Fibroblast of lung (primary cell): ENCODE data around the gene ZNF740. TPM values are rescaled to one million over a fixed set of nuclear protein-coding genes. Genes with fewer than 3 reads are reported as not detected.

Experiments used
- DNase-seq, 2 donors: peaks; one replicate each; pipeline versions ENCODE4 v3.0.0 to v3.0.0-alpha.2; 2010; ENCODE audit warnings: low read depth in 2 of 2
- H2AFZ ChIP-seq: 2 replicates; pipeline ENCODE4 v1.5.1; 2012; ENCODE audit warnings: low read length, control low read depth, inconsistent platforms
- H3K27ac ChIP-seq: 2 replicates; pipeline ENCODE4 v1.5.1; 2011; ENCODE audit warnings: low read length, control low read depth; ENCODE audit not compliant: insufficient read depth
- H3K27me3 ChIP-seq: 2 replicates; pipeline ENCODE4 v1.5.1; 2011; ENCODE audit warnings: mild to moderate bottlenecking, low read length; ENCODE audit not compliant: control insufficient read depth, insufficient read depth
- H3K36me3 ChIP-seq: 2 replicates; pipeline ENCODE4 v1.5.1; 2011; ENCODE audit warnings: low read length; ENCODE audit not compliant: control insufficient read depth, insufficient read depth
- H3K4me1 ChIP-seq: 2 replicates; pipeline ENCODE4 v1.5.1; 2011; ENCODE audit warnings: low read length; ENCODE audit not compliant: control insufficient read depth, insufficient read depth; ENCODE audit errors: extremely low read depth
- H3K4me2 ChIP-seq: 2 replicates; pipeline ENCODE4 v1.5.1; 2011; ENCODE audit warnings: low read length, control low read depth; ENCODE audit not compliant: insufficient read depth; ENCODE audit errors: extremely low read depth
- H3K4me3 ChIP-seq, 4 experiments: fragments of 200-600 bp in 1 of 4; sonication (generic) in 1 of 4; replicated peaks in 1 of 4; 2 replicates each; pipeline ENCODE4 v1.5.1; 2011 to 2016; ENCODE audit warnings: low read length in 4 of 4, low read depth in 3 of 4, mild to moderate bottlenecking in 3 of 4, control low read depth in 2 of 4, inconsistent platforms in 1 of 4, mixed read lengths in 1 of 4; ENCODE audit not compliant: insufficient read depth in 1 of 4; ENCODE audit errors: control extremely low read depth in 1 of 4
- H3K79me2 ChIP-seq: 2 replicates; pipeline ENCODE4 v1.5.1; 2012; ENCODE audit warnings: mild to moderate bottlenecking, low read length, inconsistent platforms; ENCODE audit not compliant: control insufficient read depth, insufficient read depth
- H3K9ac ChIP-seq: 2 replicates; pipeline ENCODE4 v1.5.1; 2011; ENCODE audit warnings: mild to moderate bottlenecking, low read length, control low read depth; ENCODE audit not compliant: insufficient read depth
- H3K9me3 ChIP-seq: 2 replicates; pipeline ENCODE4 v1.5.1; 2012; ENCODE audit warnings: low read depth, low read length; ENCODE audit not compliant: control insufficient read depth, insufficient read depth
- H4K20me1 ChIP-seq: 2 replicates; pipeline ENCODE4 v1.5.1; 2011; ENCODE audit warnings: low read length; ENCODE audit not compliant: control insufficient read depth, insufficient read depth; ENCODE audit errors: extremely low read depth
- EZH2 ChIP-seq: IDR thresholded peaks from 2 replicates; pipeline ENCODE4 v1.5.1; 2012; ENCODE audit warnings: low read length, control low read depth, mild to moderate bottlenecking; ENCODE audit errors: missing control alignments
- polyA plus RNA-seq, 2 donors: library from polyadenylated mRNA; depleted of rRNA in 1 of 2; stranded (reverse) in 1 of 2; unstranded in 1 of 2; fragments of >200 nt; gene quantifications; 2 replicates each; pipeline ENCODE4 v1.2.1, GENCODE V29; 2011 to 2012; ENCODE audit warnings: missing spikeins in 1 of 2
- total RNA-seq: library from RNA; depleted of rRNA; stranded (reverse); fragments of >200 nt; gene quantifications from 2 replicates; pipeline ENCODE4 v1.2.1, GENCODE V29; 2014
- TF ChIP-seq, protein P1 (sequence below), 2 donors: IDR thresholded peaks in 1 of 2; conservative IDR thresholded peaks in 1 of 2; 1 replicate in 1 of 2; 2 replicates in 1 of 2; pipeline ENCODE4 v1.5.1; 2011 to 2012; ENCODE audit warnings: low read length in 2 of 2, control low read depth in 1 of 2, inconsistent platforms in 1 of 2, low read depth in 1 of 2, mild to moderate bottlenecking in 1 of 2

ZNF740 gene
- total and polyA plus RNA-seq, 2 donors (not counting 1 experiment from before 2014, with no cell fraction given): 10.6 to 16.8 TPM

- Histone ChIP-seq H2AFZ (no peak overlapping the region), H3K9ac (no peak overlapping the region), H3K4me2 (no peak overlapping the region), H3K27ac (no peak overlapping the region), H3K79me2 (no peaks in the 10 kb centered on the region), H3K36me3 (peaks cover 26% of the 10 kb centered on the region), H4K20me1 (no peaks in the 10 kb centered on the region), H3K4me1 (peaks cover 10% of the 10 kb centered on the region), H3K4me3 (no peak overlapping the region), H3K27me3 (no peaks in the 10 kb centered on the region), H3K9me3 (no peaks in the 10 kb centered on the region)
- no peak for DNase-seq
- no peak for TF ChIP-seq EZH2
- TF ChIP-seq, protein P1, sequence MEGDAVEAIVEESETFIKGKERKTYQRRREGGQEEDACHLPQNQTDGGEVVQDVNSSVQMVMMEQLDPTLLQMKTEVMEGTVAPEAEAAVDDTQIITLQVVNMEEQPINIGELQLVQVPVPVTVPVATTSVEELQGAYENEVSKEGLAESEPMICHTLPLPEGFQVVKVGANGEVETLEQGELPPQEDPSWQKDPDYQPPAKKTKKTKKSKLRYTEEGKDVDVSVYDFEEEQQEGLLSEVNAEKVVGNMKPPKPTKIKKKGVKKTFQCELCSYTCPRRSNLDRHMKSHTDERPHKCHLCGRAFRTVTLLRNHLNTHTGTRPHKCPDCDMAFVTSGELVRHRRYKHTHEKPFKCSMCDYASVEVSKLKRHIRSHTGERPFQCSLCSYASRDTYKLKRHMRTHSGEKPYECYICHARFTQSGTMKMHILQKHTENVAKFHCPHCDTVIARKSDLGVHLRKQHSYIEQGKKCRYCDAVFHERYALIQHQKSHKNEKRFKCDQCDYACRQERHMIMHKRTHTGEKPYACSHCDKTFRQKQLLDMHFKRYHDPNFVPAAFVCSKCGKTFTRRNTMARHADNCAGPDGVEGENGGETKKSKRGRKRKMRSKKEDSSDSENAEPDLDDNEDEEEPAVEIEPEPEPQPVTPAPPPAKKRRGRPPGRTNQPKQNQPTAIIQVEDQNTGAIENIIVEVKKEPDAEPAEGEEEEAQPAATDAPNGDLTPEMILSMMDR (conservative IDR thresholded peaks at IDR 0.05 in 1 of 2, IDR thresholded peaks at IDR 0.05 in 1 of 2; ENCODE audit: low read depth in 1 of 2, low read length in 2 of 2): no peak
Measured at GRCh38 chr12:53208435-53208834, 27.9 kb downstream of the ZNF740 start.

DNA sequence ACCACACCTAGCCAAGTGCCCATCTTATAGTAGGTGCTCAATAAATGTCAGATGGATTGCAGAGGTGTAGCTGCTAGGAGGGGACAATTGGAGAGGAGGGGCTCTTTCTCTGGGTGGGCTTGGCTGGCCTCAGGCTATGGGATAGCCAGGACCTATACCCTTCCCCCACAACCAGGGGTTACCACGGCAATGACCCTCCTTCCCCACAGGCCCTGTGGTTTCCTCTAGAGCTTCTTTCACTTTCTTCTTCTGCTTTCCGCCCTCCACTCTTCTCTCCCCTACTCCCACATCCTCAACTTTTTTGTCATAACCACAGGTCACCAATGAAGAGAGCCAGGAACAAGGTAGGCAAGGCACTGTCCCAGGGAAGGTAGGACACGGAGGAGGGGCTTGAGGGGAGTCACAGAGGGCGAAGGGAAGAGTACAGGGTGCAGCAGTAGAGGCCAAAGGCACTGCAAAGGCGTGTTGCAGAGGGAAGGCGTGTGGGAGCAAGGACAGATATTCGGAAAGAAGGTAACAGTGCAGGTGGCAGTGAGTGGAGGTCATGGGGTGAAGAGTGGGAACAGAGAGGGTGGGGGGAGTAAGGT lies 28.4 kb downstream of the ZNF740 start:
- Histone ChIP-seq H3K36me3 (peaks cover 27% of the 10 kb centered on the region), H4K20me1 (no peaks in the 10 kb centered on the region), H3K9me3 (no peaks in the 10 kb centered on the region), H3K27me3 (no peaks in the 10 kb centered on the region), H2AFZ (no peak overlapping the region), H3K4me2 (no peak overlapping the region), H3K79me2 (no peaks in the 10 kb centered on the region), H3K27ac (no peak overlapping the region), H3K4me1 (peaks cover 10% of the 10 kb centered on the region), H3K9ac (no peak overlapping the region), H3K4me3 (no peak overlapping the region)
- DNase-seq: no peak
- TF ChIP-seq, protein P1 (conservative IDR thresholded peaks at IDR 0.05 in 1 of 2, IDR thresholded peaks at IDR 0.05 in 1 of 2; ENCODE audit: low read depth in 1 of 2, low read length in 2 of 2): no peak
- TF ChIP-seq EZH2: no peak

GRCh38 chr12:53210843-53211242 lies 30.3 kb downstream of the ZNF740 start:
- no peak for DNase-seq
- no peak overlapping the region for H2AFZ ChIP-seq
- peaks cover 8% of the 10 kb centered on the region for H3K79me2 ChIP-seq
- no peaks in the 10 kb centered on the region for H3K9me3 ChIP-seq
- H3K4me2 ChIP-seq: no peak overlapping the region
- H3K27ac ChIP-seq: no peak overlapping the region
- H3K9ac ChIP-seq: no peak overlapping the region
- H3K36me3 ChIP-seq: peaks cover 41% of the 10 kb centered on the region
- H4K20me1 ChIP-seq: no peaks in the 10 kb centered on the region
- no peak overlapping the region for H3K4me3 ChIP-seq
- TF ChIP-seq, protein P1 (conservative IDR thresholded peaks at IDR 0.05 in 1 of 2, IDR thresholded peaks at IDR 0.05 in 1 of 2; ENCODE audit: low read depth in 1 of 2, low read length in 2 of 2): no peak
- no peak for TF ChIP-seq EZH2
- no peaks in the 10 kb centered on the region for H3K27me3 ChIP-seq
- peaks cover 7% of the 10 kb centered on the region for H3K4me1 ChIP-seq
